Measurements from ENCODE around the gene TIMP4. TPM values are rescaled to one million over a fixed set of nuclear protein-coding genes. Genes with fewer than 3 reads are reported as not detected.

TIMP4 gene
- total RNA-seq, result 1.1 and 3.2 TPM in 2 replicates

GRCh38 chr3:12158387-12159226 lies at the start of gene TIMP4:
TIMP4 (minus strand) TSS chr3:12158912; CDS start chr3:12158840, 72 bp downstream.

Other genes starting within 250 kb of the TIMP4 start
- gene SYN2, start 154.5 kb downstream of the TIMP4 start, total RNA-seq, result 0.07 TPM in 1 of 2 replicates, not detected in the other
- gene PPARG, start 130.2 kb upstream of the TIMP4 start, total RNA-seq, result 6.9 and 25.3 TPM in 2 replicates

All from smooth muscle cell of the pulmonary artery (primary cell).